H1 (cell line): ENCODE data around the gene APOL2.

Experiments used
- ATF3 ChIP-seq: IDR thresholded peaks from 2 replicates; pipeline ENCODE4 v1.6.1; 2011; ENCODE audit warnings: low read depth, mild to moderate bottlenecking, low read length; ENCODE audit not compliant: insufficient read depth
- CEBPB ChIP-seq: IDR thresholded peaks from 2 replicates; pipeline ENCODE4 v1.6.1; 2012; ENCODE audit warnings: low read depth, low read length
- EZH2 ChIP-seq: fragments of 200-600 bp; sonication (generic); IDR thresholded peaks from 2 replicates; pipeline ENCODE4 v1.7.1; 2012; ENCODE audit warnings: low read depth, mild to moderate bottlenecking, moderate library complexity, low read length, inconsistent platforms; ENCODE audit not compliant: severe bottlenecking
- JUND ChIP-seq: IDR thresholded peaks from 2 replicates; pipeline ENCODE4 v1.6.1; 2011; ENCODE audit warnings: mild to moderate bottlenecking, improper control_type of control experiment, low read length
- MAX ChIP-seq: IDR thresholded peaks from 2 replicates; pipeline ENCODE4 v1.6.1; 2012; ENCODE audit warnings: inconsistent platforms
- NRF1 ChIP-seq: IDR thresholded peaks from 2 replicates; pipeline ENCODE4 v1.6.1; 2011; ENCODE audit warnings: mild to moderate bottlenecking, low read depth, low read length, improper control_type of control experiment
- POLR2A ChIP-seq, 2 experiments: IDR thresholded peaks; 1 replicate in 1 of 2; 2 replicates in 1 of 2; pipeline ENCODE4 v1.6.1; 2011; ENCODE audit warnings: low read depth in 2 of 2, low read length in 2 of 2, mild to moderate bottlenecking in 2 of 2; ENCODE audit errors: control extremely low read depth in 1 of 2
- RAD21 ChIP-seq, 2 experiments: IDR thresholded peaks in 1 of 2; conservative IDR thresholded peaks in 1 of 2; 2 replicates each; pipeline ENCODE4 v1.6.1; 2011; ENCODE audit warnings: low read depth in 2 of 2, low read length in 2 of 2, improper control_type of control experiment in 1 of 2, inconsistent platforms in 1 of 2, mild to moderate bottlenecking in 1 of 2, moderate library complexity in 1 of 2
- TAF1 ChIP-seq: IDR thresholded peaks from 2 replicates; pipeline ENCODE4 v1.6.1; 2011; ENCODE audit warnings: mild to moderate bottlenecking, low read depth, low read length
- YY1 ChIP-seq: IDR thresholded peaks from 2 replicates; pipeline ENCODE4 v1.6.1; 2011; ENCODE audit warnings: low read depth, mild to moderate bottlenecking, low read length
- ZNF274 ChIP-seq: IDR thresholded peaks from 2 replicates; pipeline ENCODE4 v1.7.0; 2012; ENCODE audit warnings: low read length, borderline replicate concordance; ENCODE audit errors: extremely low read depth
- TF ChIP-seq, protein P1 (sequence below), 3 experiments: IDR thresholded peaks; 1 replicate in 2 of 3; 2 replicates in 1 of 3; pipeline versions ENCODE4 v1.5.1 to v1.6.1; 2011; ENCODE audit warnings: low read length in 3 of 3, mild to moderate bottlenecking in 3 of 3, inconsistent platforms in 2 of 3, low read depth in 1 of 3, moderate library complexity in 1 of 3; ENCODE audit not compliant: insufficient read depth in 1 of 3; ENCODE audit errors: control extremely low read depth in 1 of 3
- TF ChIP-seq, protein P2 (sequence below): IDR thresholded peaks from 2 replicates; pipeline ENCODE4 v1.6.1; 2012; ENCODE audit warnings: low read length, inconsistent platforms
- TF ChIP-seq, protein P3 (sequence below): fragments of 300-600 bp; sonication (generic); IDR thresholded peaks from 2 replicates; pipeline ENCODE4 v1.7.1; 2012; ENCODE audit warnings: low read length, moderate library complexity, mild to moderate bottlenecking, inconsistent platforms; ENCODE audit not compliant: insufficient replicate concordance

- TF ChIP-seq, protein P1, sequence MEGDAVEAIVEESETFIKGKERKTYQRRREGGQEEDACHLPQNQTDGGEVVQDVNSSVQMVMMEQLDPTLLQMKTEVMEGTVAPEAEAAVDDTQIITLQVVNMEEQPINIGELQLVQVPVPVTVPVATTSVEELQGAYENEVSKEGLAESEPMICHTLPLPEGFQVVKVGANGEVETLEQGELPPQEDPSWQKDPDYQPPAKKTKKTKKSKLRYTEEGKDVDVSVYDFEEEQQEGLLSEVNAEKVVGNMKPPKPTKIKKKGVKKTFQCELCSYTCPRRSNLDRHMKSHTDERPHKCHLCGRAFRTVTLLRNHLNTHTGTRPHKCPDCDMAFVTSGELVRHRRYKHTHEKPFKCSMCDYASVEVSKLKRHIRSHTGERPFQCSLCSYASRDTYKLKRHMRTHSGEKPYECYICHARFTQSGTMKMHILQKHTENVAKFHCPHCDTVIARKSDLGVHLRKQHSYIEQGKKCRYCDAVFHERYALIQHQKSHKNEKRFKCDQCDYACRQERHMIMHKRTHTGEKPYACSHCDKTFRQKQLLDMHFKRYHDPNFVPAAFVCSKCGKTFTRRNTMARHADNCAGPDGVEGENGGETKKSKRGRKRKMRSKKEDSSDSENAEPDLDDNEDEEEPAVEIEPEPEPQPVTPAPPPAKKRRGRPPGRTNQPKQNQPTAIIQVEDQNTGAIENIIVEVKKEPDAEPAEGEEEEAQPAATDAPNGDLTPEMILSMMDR (IDR thresholded peaks at IDR 0.05; ENCODE audit: control extremely low read depth in 1 of 3, insufficient read depth in 1 of 3, low read depth in 1 of 3, low read length in 3 of 3): no peak
- TF ChIP-seq EZH2 (no peak), CEBPB (no peak), ZNF274 (no peak), NRF1 (no peak), YY1 (no peak), RAD21 (IDR thresholded peaks at IDR 0.05 in 1 of 2, conservative IDR thresholded peaks at IDR 0.05 in 1 of 2; ENCODE audit: low read depth in 2 of 2, low read length in 2 of 2) (no peak), POLR2A (IDR thresholded peaks at IDR 0.05; ENCODE audit: control extremely low read depth in 1 of 2, low read depth in 2 of 2, low read length in 2 of 2) (no peak), ATF3 (no peak), JUND (no peak), MAX (no peak), TAF1 (no peak)
- TF ChIP-seq, protein P2, sequence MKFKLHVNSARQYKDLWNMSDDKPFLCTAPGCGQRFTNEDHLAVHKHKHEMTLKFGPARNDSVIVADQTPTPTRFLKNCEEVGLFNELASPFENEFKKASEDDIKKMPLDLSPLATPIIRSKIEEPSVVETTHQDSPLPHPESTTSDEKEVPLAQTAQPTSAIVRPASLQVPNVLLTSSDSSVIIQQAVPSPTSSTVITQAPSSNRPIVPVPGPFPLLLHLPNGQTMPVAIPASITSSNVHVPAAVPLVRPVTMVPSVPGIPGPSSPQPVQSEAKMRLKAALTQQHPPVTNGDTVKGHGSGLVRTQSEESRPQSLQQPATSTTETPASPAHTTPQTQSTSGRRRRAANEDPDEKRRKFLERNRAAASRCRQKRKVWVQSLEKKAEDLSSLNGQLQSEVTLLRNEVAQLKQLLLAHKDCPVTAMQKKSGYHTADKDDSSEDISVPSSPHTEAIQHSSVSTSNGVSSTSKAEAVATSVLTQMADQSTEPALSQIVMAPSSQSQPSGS: no peak
- TF ChIP-seq, protein P3, sequence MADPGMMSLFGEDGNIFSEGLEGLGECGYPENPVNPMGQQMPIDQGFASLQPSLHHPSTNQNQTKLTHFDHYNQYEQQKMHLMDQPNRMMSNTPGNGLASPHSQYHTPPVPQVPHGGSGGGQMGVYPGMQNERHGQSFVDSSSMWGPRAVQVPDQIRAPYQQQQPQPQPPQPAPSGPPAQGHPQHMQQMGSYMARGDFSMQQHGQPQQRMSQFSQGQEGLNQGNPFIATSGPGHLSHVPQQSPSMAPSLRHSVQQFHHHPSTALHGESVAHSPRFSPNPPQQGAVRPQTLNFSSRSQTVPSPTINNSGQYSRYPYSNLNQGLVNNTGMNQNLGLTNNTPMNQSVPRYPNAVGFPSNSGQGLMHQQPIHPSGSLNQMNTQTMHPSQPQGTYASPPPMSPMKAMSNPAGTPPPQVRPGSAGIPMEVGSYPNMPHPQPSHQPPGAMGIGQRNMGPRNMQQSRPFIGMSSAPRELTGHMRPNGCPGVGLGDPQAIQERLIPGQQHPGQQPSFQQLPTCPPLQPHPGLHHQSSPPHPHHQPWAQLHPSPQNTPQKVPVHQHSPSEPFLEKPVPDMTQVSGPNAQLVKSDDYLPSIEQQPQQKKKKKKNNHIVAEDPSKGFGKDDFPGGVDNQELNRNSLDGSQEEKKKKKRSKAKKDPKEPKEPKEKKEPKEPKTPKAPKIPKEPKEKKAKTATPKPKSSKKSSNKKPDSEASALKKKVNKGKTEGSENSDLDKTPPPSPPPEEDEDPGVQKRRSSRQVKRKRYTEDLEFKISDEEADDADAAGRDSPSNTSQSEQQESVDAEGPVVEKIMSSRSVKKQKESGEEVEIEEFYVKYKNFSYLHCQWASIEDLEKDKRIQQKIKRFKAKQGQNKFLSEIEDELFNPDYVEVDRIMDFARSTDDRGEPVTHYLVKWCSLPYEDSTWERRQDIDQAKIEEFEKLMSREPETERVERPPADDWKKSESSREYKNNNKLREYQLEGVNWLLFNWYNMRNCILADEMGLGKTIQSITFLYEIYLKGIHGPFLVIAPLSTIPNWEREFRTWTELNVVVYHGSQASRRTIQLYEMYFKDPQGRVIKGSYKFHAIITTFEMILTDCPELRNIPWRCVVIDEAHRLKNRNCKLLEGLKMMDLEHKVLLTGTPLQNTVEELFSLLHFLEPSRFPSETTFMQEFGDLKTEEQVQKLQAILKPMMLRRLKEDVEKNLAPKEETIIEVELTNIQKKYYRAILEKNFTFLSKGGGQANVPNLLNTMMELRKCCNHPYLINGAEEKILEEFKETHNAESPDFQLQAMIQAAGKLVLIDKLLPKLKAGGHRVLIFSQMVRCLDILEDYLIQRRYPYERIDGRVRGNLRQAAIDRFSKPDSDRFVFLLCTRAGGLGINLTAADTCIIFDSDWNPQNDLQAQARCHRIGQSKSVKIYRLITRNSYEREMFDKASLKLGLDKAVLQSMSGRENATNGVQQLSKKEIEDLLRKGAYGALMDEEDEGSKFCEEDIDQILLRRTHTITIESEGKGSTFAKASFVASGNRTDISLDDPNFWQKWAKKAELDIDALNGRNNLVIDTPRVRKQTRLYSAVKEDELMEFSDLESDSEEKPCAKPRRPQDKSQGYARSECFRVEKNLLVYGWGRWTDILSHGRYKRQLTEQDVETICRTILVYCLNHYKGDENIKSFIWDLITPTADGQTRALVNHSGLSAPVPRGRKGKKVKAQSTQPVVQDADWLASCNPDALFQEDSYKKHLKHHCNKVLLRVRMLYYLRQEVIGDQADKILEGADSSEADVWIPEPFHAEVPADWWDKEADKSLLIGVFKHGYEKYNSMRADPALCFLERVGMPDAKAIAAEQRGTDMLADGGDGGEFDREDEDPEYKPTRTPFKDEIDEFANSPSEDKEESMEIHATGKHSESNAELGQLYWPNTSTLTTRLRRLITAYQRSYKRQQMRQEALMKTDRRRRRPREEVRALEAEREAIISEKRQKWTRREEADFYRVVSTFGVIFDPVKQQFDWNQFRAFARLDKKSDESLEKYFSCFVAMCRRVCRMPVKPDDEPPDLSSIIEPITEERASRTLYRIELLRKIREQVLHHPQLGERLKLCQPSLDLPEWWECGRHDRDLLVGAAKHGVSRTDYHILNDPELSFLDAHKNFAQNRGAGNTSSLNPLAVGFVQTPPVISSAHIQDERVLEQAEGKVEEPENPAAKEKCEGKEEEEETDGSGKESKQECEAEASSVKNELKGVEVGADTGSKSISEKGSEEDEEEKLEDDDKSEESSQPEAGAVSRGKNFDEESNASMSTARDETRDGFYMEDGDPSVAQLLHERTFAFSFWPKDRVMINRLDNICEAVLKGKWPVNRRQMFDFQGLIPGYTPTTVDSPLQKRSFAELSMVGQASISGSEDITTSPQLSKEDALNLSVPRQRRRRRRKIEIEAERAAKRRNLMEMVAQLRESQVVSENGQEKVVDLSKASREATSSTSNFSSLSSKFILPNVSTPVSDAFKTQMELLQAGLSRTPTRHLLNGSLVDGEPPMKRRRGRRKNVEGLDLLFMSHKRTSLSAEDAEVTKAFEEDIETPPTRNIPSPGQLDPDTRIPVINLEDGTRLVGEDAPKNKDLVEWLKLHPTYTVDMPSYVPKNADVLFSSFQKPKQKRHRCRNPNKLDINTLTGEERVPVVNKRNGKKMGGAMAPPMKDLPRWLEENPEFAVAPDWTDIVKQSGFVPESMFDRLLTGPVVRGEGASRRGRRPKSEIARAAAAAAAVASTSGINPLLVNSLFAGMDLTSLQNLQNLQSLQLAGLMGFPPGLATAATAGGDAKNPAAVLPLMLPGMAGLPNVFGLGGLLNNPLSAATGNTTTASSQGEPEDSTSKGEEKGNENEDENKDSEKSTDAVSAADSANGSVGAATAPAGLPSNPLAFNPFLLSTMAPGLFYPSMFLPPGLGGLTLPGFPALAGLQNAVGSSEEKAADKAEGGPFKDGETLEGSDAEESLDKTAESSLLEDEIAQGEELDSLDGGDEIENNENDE: no peak
Observed at GRCh38 chr22:36257308-36257707, 18.0 kb upstream of the APOL2 start.
